Aorta (tissue), 5 donors: ENCODE results near the gene PHF20. TPM values are rescaled to one million over a fixed set of nuclear protein-coding genes. Genes with fewer than 3 reads are reported as not detected.
"Not testable (repeated sequence)": the region's sequence is repeated elsewhere in the genome, so short reads cannot be mapped to it uniquely, and the experiment has no call there.

ENCODE experiments used
- ATAC-seq: fragments of 200-7000 bp; cut with Tn5 transposase; one replicate; pipeline ENCODE4 v1.9.1; 2022; ENCODE audit warnings: moderate library complexity; ENCODE audit not compliant: low FRiP score
- DNase-seq, 2 donors: peaks; one replicate each; pipeline ENCODE4 v3.0.0-alpha.2; 2020
- H3K27ac ChIP-seq, 2 donors: one replicate each; pipeline ENCODE4 v1.5.1; 2013; ENCODE audit warnings: low read length in 2 of 2, mild to moderate bottlenecking in 2 of 2, moderate library complexity in 2 of 2, control low read depth in 1 of 2, inconsistent platforms in 1 of 2, low read depth in 1 of 2
- H3K27me3 ChIP-seq, 2 donors: one replicate each; pipeline ENCODE4 v1.6.1; 2013; ENCODE audit warnings: control low read depth in 1 of 2, low read length in 1 of 2, mild to moderate bottlenecking in 1 of 2, moderate library complexity in 1 of 2; ENCODE audit not compliant: insufficient read depth in 2 of 2, control insufficient read depth in 1 of 2
- H3K36me3 ChIP-seq, 2 donors: one replicate each; pipeline ENCODE4 v1.6.1; 2013; ENCODE audit warnings: control low read depth in 1 of 2, low read length in 1 of 2, mild to moderate bottlenecking in 1 of 2; ENCODE audit not compliant: insufficient read depth in 2 of 2, control insufficient read depth in 1 of 2
- H3K4me1 ChIP-seq, 2 donors: one replicate each; pipeline ENCODE4 v1.6.1; 2013; ENCODE audit warnings: low read length in 2 of 2, control low read depth in 1 of 2, mild to moderate bottlenecking in 1 of 2, moderate library complexity in 1 of 2; ENCODE audit not compliant: insufficient read depth in 2 of 2, control insufficient read depth in 1 of 2
- H3K4me3 ChIP-seq, 2 donors: one replicate each; pipeline ENCODE4 v1.5.1; 2013; ENCODE audit warnings: low read length in 2 of 2, control low read depth in 1 of 2, mild to moderate bottlenecking in 1 of 2
- H3K9me3 ChIP-seq: one replicate; pipeline ENCODE4 v1.6.1; 2013; ENCODE audit warnings: mild to moderate bottlenecking, low read length; ENCODE audit not compliant: control insufficient read depth
- WGBS, 2 donors: extraction: QIAGEN DNeasy Blood & Tissue Kit; methylation state at CpG; one replicate each; pipeline ENCODE4 v1.1.7; 2013; 5-methylcytosine and 5-hydroxymethylcytosine counted together
- intact Hi-C, 2 donors: fragments of 100-400 bp; cut with DNase I; formaldehyde crosslinking; loops; one replicate each; pipeline versions ENCODE4 v1.14.2 to v1.15.0; 2022
- polyA plus RNA-seq, 2 donors: library from polyadenylated mRNA; stranded (reverse); fragments of 200-250 nt; gene quantifications; one replicate each; pipeline ENCODE4 v1.2.3, GENCODE V29; 2013
- total RNA-seq, 2 donors: library from RNA; stranded (reverse); fragmentation: NEBNext Ultra II Directional; extraction: Animal tissue kit (Norgen Biotek cat#: 25700); gene quantifications; one replicate each; pipeline ENCODE4 v1.2.1, GENCODE V29; 2021
- donor health status: healthy with polysubstance abuse.
- donor health status: Bipolar disorder and iron deficiency.
- donor health status: DM: no; HTN: no; CAD: no.
- donor health status: DM: no; HTN: no; CAD: no.
- donor health status: DM: yes; HTN: yes; CAD: no.

PHF20 gene
- total and polyA plus RNA-seq, 4 donors, result 17.1 to 64.4 (median 40.8) TPM

DNA sequence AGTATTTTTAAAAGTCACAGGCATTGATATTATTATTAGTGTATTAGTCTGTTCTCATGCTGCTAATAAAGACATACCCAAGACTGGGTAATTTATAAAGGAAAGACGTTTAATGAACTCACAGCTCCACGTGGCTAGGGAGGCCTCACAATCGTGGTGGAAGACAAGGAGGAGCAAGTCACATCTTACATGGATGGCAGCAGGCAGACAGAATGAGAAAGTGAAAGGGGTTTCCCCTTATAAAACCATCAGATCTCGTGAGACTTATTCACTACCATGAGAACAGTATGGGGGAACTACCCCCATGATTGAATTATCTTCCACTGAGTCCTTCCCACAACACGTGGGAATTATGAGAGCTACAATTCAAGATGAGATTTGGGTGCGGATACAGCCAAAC is 187.5 kb downstream of the PHF20 start:
- H3K36me3 ChIP-seq, H3K9me3 ChIP-seq, ATAC-seq, H3K27me3 ChIP-seq, H3K4me3 ChIP-seq, H3K4me1 ChIP-seq, DNase-seq, intact Hi-C loops, H3K27ac ChIP-seq: not testable (repeated sequence)
- WGBS, 2 donors, result 82 to 88% methylated on average over 6 of the region's 6 CpGs

DNA sequence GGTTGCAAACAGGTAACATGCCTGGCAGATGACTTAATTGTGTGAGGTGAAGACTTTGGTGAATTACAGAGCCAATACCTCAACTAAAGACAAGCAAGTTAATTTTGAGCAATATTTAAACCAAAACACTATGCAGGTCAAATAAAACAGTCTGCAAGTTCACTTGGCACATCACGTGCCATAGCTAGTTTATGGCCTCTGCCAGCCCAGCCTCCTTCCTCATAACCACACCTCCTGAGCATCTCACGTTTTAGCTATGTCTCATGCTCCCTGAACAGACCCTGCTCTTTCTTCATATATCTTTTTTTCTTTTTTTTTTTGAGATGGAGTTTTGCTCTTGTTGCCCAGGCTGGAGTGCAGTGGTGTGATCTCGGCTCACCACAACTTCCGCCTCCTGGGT is 192.1 kb downstream of the PHF20 start:
- no peaks in the 10 kb centered on the region for H3K36me3 ChIP-seq
- no peaks in the 10 kb centered on the region for H3K9me3 ChIP-seq
- H3K4me1 ChIP-seq, result no peaks in the 10 kb centered on the region
- ATAC-seq (no peak), DNase-seq (no peak)
- no peak overlapping the region for H3K4me3 ChIP-seq
- H3K27me3 ChIP-seq, result no peaks in the 10 kb centered on the region
- H3K27ac ChIP-seq, result no peak overlapping the region
- intact Hi-C loops, result no loop called here
- WGBS, 2 donors, result 77 to 79% methylated on average over 4 of the region's 4 CpGs

DNA sequence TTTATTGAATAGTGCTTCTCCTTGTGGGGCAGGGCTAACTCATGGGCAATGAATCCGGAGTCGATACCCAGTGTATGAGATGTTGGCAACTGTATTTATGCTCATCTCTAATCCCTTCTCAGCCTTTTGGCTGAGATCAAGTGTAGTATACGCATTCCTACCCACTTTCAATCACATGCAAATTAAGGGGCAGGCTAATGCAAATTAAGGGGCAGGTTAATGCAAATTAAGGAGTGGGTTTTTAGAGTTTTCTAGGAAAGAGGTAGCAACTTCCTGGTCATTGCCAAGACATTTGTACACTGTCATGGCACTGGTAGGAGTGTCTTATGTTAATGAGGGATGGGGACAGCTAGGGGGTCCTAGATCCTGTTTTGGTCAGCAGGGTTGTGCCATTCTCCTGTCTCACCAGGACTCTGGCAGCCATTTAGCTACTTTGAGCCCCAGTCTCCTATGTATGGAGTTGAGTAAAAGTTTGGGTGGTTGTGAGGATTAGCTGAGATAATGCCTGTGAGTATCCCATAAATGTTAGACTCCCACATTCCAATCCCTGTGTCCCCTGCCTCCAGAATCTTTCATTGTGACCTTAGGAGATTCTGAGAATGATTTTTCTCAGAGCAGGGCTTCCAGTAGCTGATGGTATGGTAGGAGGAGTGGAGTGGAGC is 196.3 kb downstream of the PHF20 start, which contains the start of gene CNBD2:
Gene CNBD2, plus strand, starts transcription at position 612 of the 662 bp plus-strand sequence. CDS start 173 bp downstream, outside the sequence.
- no peaks in the 10 kb centered on the region for H3K4me1 ChIP-seq
- H3K9me3 ChIP-seq, result no peaks in the 10 kb centered on the region
- WGBS, 2 donors, result 90 to 93% methylated on average over 3 of the region's 3 CpGs
- no peaks in the 10 kb centered on the region for H3K27me3 ChIP-seq
- DNase-seq, result no peak
- no peak for ATAC-seq
- intact Hi-C loops, result no loop called here
- no peaks in the 10 kb centered on the region for H3K36me3 ChIP-seq
- no peak within 1 kb of the TSS for H3K27ac ChIP-seq
- no peak within 1 kb of the TSS for H3K4me3 ChIP-seq

DNA sequence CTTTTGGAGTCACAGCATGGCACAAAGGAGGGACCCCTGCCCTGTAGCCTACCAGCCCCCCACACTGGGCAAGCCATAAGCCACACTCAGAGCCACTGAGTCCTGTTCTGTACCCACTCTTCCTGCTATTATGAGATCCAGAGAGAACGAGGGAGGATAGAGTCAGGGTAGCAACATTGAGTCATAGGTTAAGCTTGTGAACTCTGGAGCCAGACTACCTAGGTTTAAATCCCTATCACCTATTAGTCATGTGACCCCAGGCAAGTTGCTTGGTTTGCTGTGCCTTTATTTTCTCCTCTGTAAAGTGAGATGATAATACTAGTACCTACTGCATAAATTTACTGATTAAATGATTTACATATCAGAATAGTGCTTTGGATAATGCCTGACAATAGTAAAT is 197.1 kb downstream of the PHF20 start:
- Histone ChIP-seq H3K27ac (no peak overlapping the region), H3K4me3 (no peak overlapping the region), H3K4me1 (no peaks in the 10 kb centered on the region), H3K9me3 (no peaks in the 10 kb centered on the region), H3K27me3 (no peaks in the 10 kb centered on the region), H3K36me3 (no peaks in the 10 kb centered on the region)
- DNase-seq (no peak), ATAC-seq (no peak)
- whole genome bisulfite sequencing, 2 donors, result 66 to 69% methylated on average over 1 of the region's 1 CpG
- intact Hi-C loops, result no loop called here

DNA sequence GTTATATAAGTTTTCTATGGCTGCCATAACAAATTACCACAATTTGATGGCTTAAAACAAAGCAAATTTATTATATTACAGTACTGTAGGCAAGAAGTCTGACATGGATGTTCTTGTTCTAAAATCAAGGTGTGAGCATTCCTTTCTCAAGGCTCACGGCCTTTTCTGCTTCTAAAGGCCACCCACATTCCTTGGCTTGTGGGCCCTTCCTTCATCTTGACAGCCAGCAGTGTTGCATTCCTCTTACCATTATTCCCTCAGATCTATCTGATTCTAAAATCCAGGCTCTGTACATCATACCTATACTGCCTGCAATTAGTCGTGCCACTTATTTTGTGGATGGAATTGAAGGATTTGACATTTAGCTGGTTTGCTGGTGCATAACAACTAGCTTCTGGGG is 200.2 kb downstream of the PHF20 start:
- ATAC-seq, result no peak
- intact Hi-C loops, result no loop called here
- Histone ChIP-seq H3K36me3 (no peaks in the 10 kb centered on the region), H3K27me3 (no peaks in the 10 kb centered on the region), H3K9me3 (no peaks in the 10 kb centered on the region), H3K27ac (no peak overlapping the region), H3K4me1 (no peaks in the 10 kb centered on the region), H3K4me3 (no peak overlapping the region)
- 94 to 96% methylated on average over 2 of the region's 2 CpGs for WGBS, 2 donors
- DNase-seq, result no peak

DNA sequence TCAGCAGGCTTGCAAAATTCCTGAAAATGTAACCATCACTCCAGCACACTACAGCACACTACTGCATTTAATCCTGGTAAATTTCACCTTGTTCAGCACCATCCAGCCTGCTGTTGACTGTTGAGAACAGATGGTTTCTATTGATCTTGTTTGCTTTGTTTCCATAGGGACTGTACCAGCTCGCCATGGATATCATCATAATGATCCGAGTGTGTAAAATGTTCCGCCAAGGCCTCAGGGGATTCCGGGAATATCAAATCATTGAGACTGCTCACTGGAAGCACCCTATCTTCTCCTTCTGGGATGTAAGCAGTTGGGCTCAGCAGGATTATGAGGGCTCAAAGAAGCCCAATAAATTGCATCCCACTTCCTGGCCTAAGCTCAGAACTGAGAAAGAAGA is 200.6 kb downstream of the PHF20 start:
- H3K4me1 ChIP-seq, result no peaks in the 10 kb centered on the region
- no peak overlapping the region for H3K27ac ChIP-seq
- ATAC-seq (no peak), DNase-seq (no peak)
- no peaks in the 10 kb centered on the region for H3K27me3 ChIP-seq
- H3K4me3 ChIP-seq, result no peak overlapping the region
- H3K9me3 ChIP-seq, result no peaks in the 10 kb centered on the region
- intact Hi-C loops, result no loop called here
- no peaks in the 10 kb centered on the region for H3K36me3 ChIP-seq
- WGBS, 2 donors, result 89 to 90% methylated on average over 4 of the region's 4 CpGs

DNA sequence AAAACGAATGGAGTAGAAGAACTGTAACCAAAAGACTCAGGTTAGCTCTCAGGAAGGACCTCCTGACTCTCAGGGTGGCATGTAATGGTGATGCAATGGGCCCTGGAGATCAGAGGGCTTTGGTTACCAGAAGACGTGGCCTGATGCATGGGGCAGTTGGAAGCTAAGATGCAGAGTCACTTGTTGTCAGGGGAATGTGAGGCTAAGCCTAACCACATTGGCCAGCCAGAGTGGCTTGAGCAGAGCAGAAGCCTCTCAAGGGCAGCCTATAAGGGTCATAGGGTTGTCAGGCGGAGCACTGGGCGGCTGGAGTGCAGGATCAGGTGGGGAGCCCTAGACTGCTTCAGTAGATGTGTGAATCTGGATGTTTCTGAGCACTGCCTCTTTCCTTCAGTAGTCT is 202.4 kb downstream of the PHF20 start:
- DNase-seq (no peak), ATAC-seq (no peak)
- no peaks in the 10 kb centered on the region for H3K4me1 ChIP-seq
- 72% methylated on average over 4 of the region's 4 CpGs for WGBS, 2 donors
- no peak overlapping the region for H3K27ac ChIP-seq
- H3K27me3 ChIP-seq, result no peaks in the 10 kb centered on the region
- H3K9me3 ChIP-seq, result no peaks in the 10 kb centered on the region
- no peak overlapping the region for H3K4me3 ChIP-seq
- intact Hi-C loops, result no loop called here
- H3K36me3 ChIP-seq, result no peaks in the 10 kb centered on the region

DNA sequence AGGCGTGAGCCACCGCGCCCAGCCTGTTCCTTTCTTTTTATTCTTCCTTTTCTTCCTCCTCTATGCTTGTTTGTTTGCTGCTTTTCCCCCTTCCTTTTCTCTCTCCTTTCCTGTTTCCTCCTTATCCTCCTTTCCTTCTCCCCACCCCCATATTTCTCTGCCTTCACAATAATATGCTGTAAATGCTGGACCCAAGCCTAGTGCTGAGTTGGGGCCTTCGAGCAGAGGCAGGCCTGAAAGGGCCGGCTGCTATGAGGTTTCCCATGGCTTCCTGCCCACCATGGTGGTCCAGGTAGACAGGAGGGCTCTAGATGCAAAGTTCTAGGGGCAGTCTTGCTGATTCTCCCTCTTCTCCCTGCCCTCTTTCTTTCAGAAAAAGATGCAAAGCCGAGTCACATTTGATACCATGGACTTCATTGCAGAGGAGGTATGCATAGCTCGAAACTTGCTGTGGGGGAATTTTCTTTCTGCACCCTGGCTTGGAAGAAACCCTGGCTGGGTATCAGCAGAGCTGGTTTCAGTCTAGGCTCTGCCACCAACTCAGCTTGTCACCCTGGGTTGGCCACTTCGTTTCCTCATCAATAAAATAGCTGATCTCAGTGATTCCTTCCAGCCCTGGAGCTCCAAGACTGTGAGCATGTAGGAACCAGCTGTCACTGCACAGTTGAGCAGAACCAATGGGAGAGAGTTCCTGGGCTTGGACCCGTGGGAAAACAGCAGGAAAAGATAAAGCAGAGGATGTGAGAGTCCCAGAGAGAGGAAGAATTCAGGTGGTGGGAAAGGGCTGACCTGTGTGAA is 204.0 kb downstream of the PHF20 start:
- DNase-seq, result no peak
- ATAC-seq, result no peak
- Histone ChIP-seq H3K27me3 (no peaks in the 10 kb centered on the region), H3K27ac (no peak overlapping the region), H3K9me3 (no peaks in the 10 kb centered on the region), H3K4me3 (no peak overlapping the region), H3K36me3 (no peaks in the 10 kb centered on the region), H3K4me1 (no peaks in the 10 kb centered on the region)
- intact Hi-C loops, result no loop called here
- WGBS, 2 donors, result 51 to 58% methylated on average over 9 of the region's 9 CpGs

DNA sequence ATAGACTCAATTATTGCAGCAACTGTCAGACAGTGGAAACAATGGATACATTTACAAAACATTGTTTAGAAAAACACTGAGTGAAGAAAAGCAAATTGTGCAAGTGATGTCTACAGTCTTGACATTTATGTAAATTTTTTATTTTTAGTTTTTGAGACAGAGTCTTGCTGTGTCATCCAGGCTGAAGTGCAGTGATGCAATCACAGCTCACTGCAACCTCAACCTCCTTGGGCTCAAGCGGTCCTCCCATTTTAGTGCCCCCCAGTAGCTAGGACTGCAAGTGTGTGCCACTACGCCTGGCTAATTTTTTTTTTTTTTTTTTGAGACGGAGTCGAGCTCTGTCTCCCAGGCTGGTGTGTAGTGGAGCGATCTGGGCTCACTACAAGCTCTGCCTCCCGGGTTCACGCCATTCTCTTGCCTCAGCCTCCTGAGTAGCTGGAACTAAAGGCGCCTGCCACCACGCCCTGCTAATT is 206.3 kb downstream of the PHF20 start:
- Histone ChIP-seq H3K4me1 (no peaks in the 10 kb centered on the region), H3K36me3 (no peaks in the 10 kb centered on the region), H3K27ac (no peak overlapping the region), H3K9me3 (no peaks in the 10 kb centered on the region), H3K4me3 (no peak overlapping the region), H3K27me3 (no peaks in the 10 kb centered on the region)
- WGBS, 2 donors, result 88 to 94% methylated on average over 9 of the region's 9 CpGs
- ATAC-seq (no peak), DNase-seq (no peak)
- intact Hi-C loops, result no loop called here
